GM21381 (cell line): ENCODE data around the gene EGLN3.
"Not testable (repeated sequence)": the region's sequence is repeated elsewhere in the genome, so short reads cannot be mapped to it uniquely, and the experiment has no call there.

Experiments used
- ATAC-seq: cut with Tn5 transposase; IDR thresholded peaks from one replicate; pipeline ENCODE4 v1.9.1; 2021; ENCODE audit warnings: mild to moderate bottlenecking, moderate library complexity; ENCODE audit not compliant: unreplicated experiment

The EGLN3 gene

GRCh38 chr14:33938131-33938949, 12.5 kb downstream of the EGLN3 start:
- peak; percentile 42 for ATAC-seq

- ATAC-seq, result no peak
These were observed 14.5 kb downstream of the EGLN3 start for GRCh38 chr14:33936391-33936790.

GRCh38 chr14:33934938-33935337, 15.9 kb downstream of the EGLN3 start:
- ATAC-seq, result no peak

GRCh38 chr14:33934043-33934750, 16.7 kb downstream of the EGLN3 start:
- no peak for ATAC-seq

- ATAC-seq, result no peak
These were observed 17.4 kb downstream of the EGLN3 start for GRCh38 chr14:33933386-33933933.

GRCh38 chr14:33932576-33933345, 18.1 kb downstream of the EGLN3 start:
- ATAC-seq, result no peak

GRCh38 chr14:33932033-33932432, 18.8 kb downstream of the EGLN3 start:
- ATAC-seq, result no peak

GRCh38 chr14:33931461-33931860, 19.4 kb downstream of the EGLN3 start:
- ATAC-seq, result no peak

- ATAC-seq, result no peak
These were observed 20.4 kb downstream of the EGLN3 start for GRCh38 chr14:33930439-33930838.

- ATAC-seq, result no peak
These were observed 21.0 kb downstream of the EGLN3 start for GRCh38 chr14:33929799-33930408.

GRCh38 chr14:33928895-33929294, 22.0 kb downstream of the EGLN3 start:
- no peak for ATAC-seq

GRCh38 chr14:33927944-33928343, 22.9 kb downstream of the EGLN3 start:
- ATAC-seq, result no peak

GRCh38 chr14:33926967-33927366, 23.9 kb downstream of the EGLN3 start:
- ATAC-seq, result not testable (repeated sequence)

GRCh38 chr14:33925946-33926345, 24.9 kb downstream of the EGLN3 start:
- no peak for ATAC-seq

GRCh38 chr14:33925235-33925634, 25.6 kb downstream of the EGLN3 start:
- no peak for ATAC-seq

- ATAC-seq, result no peak
These were observed 26.2 kb downstream of the EGLN3 start for GRCh38 chr14:33924566-33925100.

GRCh38 chr14:33922125-33922524, 28.7 kb downstream of the EGLN3 start:
- no peak for ATAC-seq

GRCh38 chr14:33918256-33918655, 32.6 kb downstream of the EGLN3 start:
- ATAC-seq, result no peak

GRCh38 chr14:33917661-33918060, 33.2 kb downstream of the EGLN3 start:
- no peak for ATAC-seq
